CD14-positive monocyte (primary cell): ENCODE results near the gene GRIA1. TPM values are rescaled to one million over a fixed set of nuclear protein-coding genes. Genes with fewer than 3 reads are reported as not detected.

Source experiments
- DNase-seq, 3 donors: peaks; one replicate each; pipeline ENCODE4 v3.0.0-alpha.2; 2011 to 2022
- H2AFZ ChIP-seq: 2 replicates; pipeline ENCODE4 v1.6.0; 2012; ENCODE audit warnings: mild to moderate bottlenecking, low read depth, low read length, inconsistent platforms; ENCODE audit not compliant: insufficient read depth, poor library complexity, severe bottlenecking
- H3K27ac ChIP-seq, 2 donors: 1 replicate in 1 of 2; 2 replicates in 1 of 2; pipeline ENCODE4 v1.5.1; 2012 to 2013; ENCODE audit warnings: low read length in 2 of 2, control low read depth in 1 of 2, inconsistent platforms in 1 of 2, low read depth in 1 of 2, mild to moderate bottlenecking in 1 of 2
- H3K27me3 ChIP-seq, 2 donors: one replicate each; pipeline versions ENCODE4 v1.6.0 to v1.6.1; 2011 to 2013; ENCODE audit warnings: low read length in 2 of 2; ENCODE audit not compliant: control insufficient read depth in 2 of 2, insufficient read depth in 2 of 2
- H3K36me3 ChIP-seq, 2 donors: replicated peaks in 1 of 2; 1 replicate in 1 of 2; 2 replicates in 1 of 2; pipeline versions ENCODE4 v1.5.1 to v1.6.1; 2012 to 2013; ENCODE audit warnings: low read length in 2 of 2, control low read depth in 1 of 2, inconsistent platforms in 1 of 2, mild to moderate bottlenecking in 1 of 2; ENCODE audit not compliant: insufficient read depth in 2 of 2, control insufficient read depth in 1 of 2
- H3K4me1 ChIP-seq, 2 donors: 1 replicate in 1 of 2; 2 replicates in 1 of 2; pipeline versions ENCODE4 v1.5.1 to v1.6.1; 2012 to 2013; ENCODE audit warnings: low read length in 2 of 2, control low read depth in 1 of 2, inconsistent platforms in 1 of 2, mild to moderate bottlenecking in 1 of 2, moderate library complexity in 1 of 2; ENCODE audit not compliant: insufficient read depth in 2 of 2, control insufficient read depth in 1 of 2
- H3K4me2 ChIP-seq: replicated peaks from 2 replicates; pipeline ENCODE3; 2012; ENCODE audit warnings: low read length, moderate library complexity, mild to moderate bottlenecking; ENCODE audit not compliant: poor library complexity, severe bottlenecking; ENCODE audit errors: extremely low read depth
- H3K4me3 ChIP-seq, 3 experiments: fragments of 200-600 bp in 1 of 3; sonication (generic) in 1 of 3; replicated peaks in 1 of 3; 1 replicate in 2 of 3; 2 replicates in 1 of 3; pipeline ENCODE4 v1.5.1; 2011 to 2013; ENCODE audit warnings: low read length in 3 of 3, mild to moderate bottlenecking in 3 of 3, control low read depth in 2 of 3, low read depth in 2 of 3, inconsistent platforms in 1 of 3, moderate library complexity in 1 of 3
- H3K79me2 ChIP-seq: 2 replicates; pipeline ENCODE4 v1.6.0; 2012; ENCODE audit warnings: mild to moderate bottlenecking, control low read depth, inconsistent platforms, low read length, moderate library complexity; ENCODE audit not compliant: insufficient read depth
- H3K9ac ChIP-seq: 2 replicates; pipeline ENCODE4 v1.6.0; 2017; ENCODE audit warnings: low read length, mild to moderate bottlenecking; ENCODE audit not compliant: insufficient read depth, poor library complexity, severe bottlenecking
- H3K9me3 ChIP-seq, 2 donors: replicated peaks in 1 of 2; 1 replicate in 1 of 2; 2 replicates in 1 of 2; pipeline versions ENCODE4 v1.5.1 to v1.6.1; 2012 to 2013; ENCODE audit warnings: low read length in 2 of 2, control low read depth in 1 of 2; ENCODE audit not compliant: control insufficient read depth in 1 of 2, insufficient read depth in 1 of 2
- H4K20me1 ChIP-seq: 2 replicates; pipeline ENCODE4 v1.6.0; 2012; ENCODE audit warnings: mild to moderate bottlenecking, low read length, control low read depth, moderate library complexity; ENCODE audit not compliant: insufficient read depth
- H3K27ac Mint-ChIP-seq, 7 donors: one replicate each; pipeline ENCODE4 v1.8.0; 2020; ENCODE audit warnings: mild to moderate bottlenecking in 7 of 7, mixed read lengths in 7 of 7, moderate library complexity in 6 of 7, inconsistent platforms in 2 of 7
- H3K27me3 Mint-ChIP-seq, 3 donors: one replicate each; pipeline ENCODE4 v1.8.0; 2021 to 2022; ENCODE audit warnings: low read depth in 3 of 3, mild to moderate bottlenecking in 3 of 3, mixed read lengths in 3 of 3, moderate library complexity in 3 of 3, inconsistent platforms in 1 of 3
- H3K36me3 Mint-ChIP-seq, 2 donors: one replicate each; pipeline ENCODE4 v1.8.0; 2020; ENCODE audit warnings: mixed read lengths in 2 of 2, inconsistent platforms in 1 of 2, mild to moderate bottlenecking in 1 of 2
- H3K4me1 Mint-ChIP-seq: one replicate; pipeline ENCODE4 v1.8.0; 2020; ENCODE audit warnings: mild to moderate bottlenecking, mixed read lengths
- H3K4me3 Mint-ChIP-seq, 2 donors: one replicate each; pipeline ENCODE4 v1.8.0; 2020; ENCODE audit warnings: mild to moderate bottlenecking in 2 of 2, mixed read lengths in 2 of 2, moderate library complexity in 1 of 2
- H3K9me3 Mint-ChIP-seq, 7 donors: one replicate each; pipeline ENCODE4 v1.8.0; 2020 to 2022; ENCODE audit warnings: mixed read lengths in 7 of 7, mild to moderate bottlenecking in 6 of 7, moderate library complexity in 6 of 7, inconsistent platforms in 2 of 7
- CTCF ChIP-seq: fragments of 200-600 bp; IDR thresholded peaks from one replicate; pipeline ENCODE4 v1.8.0; 2022; ENCODE audit warnings: antibody characterized with exemption, mild to moderate bottlenecking
- WGBS: methylation state at CpG from one replicate; pipeline ENCODE4 v1.1.5; 2013; ENCODE audit warnings: missing lambda C conversion rate; ENCODE audit not compliant: insufficient coverage; 5-methylcytosine and 5-hydroxymethylcytosine counted together
- intact Hi-C, 2 donors: fragments of 100-400 bp; cut with micrococcal nuclease; formaldehyde crosslinking; loops; one replicate each; pipeline versions ENCODE4 v1.15.0 to v1.15.1; 2023
- polyA plus RNA-seq, 3 donors: library from polyadenylated mRNA; depleted of rRNA in 1 of 3; unstranded in 2 of 3; stranded (reverse) in 1 of 3; fragments of 300-500 nt in 2 of 3; fragments of >200 nt in 1 of 3; fragmentation: Illumina TruSeq in 2 of 3; gene quantifications; 1 replicate in 2 of 3; 2 replicates in 1 of 3; pipeline ENCODE4 v1.2.3, GENCODE V29; 2012 to 2021

GRIA1 gene
- polyA plus RNA-seq, 3 donors = not detected

- H3K9me3 Mint-ChIP-seq = peaks cover 0 to 16% (median 3%) of the 10 kb centered on the region in 7 donors
- H3K4me3 Mint-ChIP-seq = no peak overlapping the region
- WGBS = 87% methylated on average over 12 of the region's 12 CpGs
- H3K36me3 ChIP-seq = no peaks in the 10 kb centered on the region
- H2AFZ ChIP-seq = no peak overlapping the region
- H3K27me3 Mint-ChIP-seq = peaks cover 0 to 2% (median 0%) of the 10 kb centered on the region in 3 donors
- H4K20me1 ChIP-seq = no peaks in the 10 kb centered on the region
- intact Hi-C loops = no loop called here
- no peaks in the 10 kb centered on the region for H3K36me3 Mint-ChIP-seq
- no peak overlapping the region for H3K4me3 ChIP-seq
- H3K9me3 ChIP-seq = peaks cover 0 to 3% of the 10 kb centered on the region in 2 donors
- DNase-seq = no peak
- no peaks in the 10 kb centered on the region for H3K4me1 Mint-ChIP-seq
- H3K79me2 ChIP-seq = no peaks in the 10 kb centered on the region
- TF ChIP-seq CTCF = no peak
- no peaks in the 10 kb centered on the region for H3K27me3 ChIP-seq
- H3K4me2 ChIP-seq = no peak overlapping the region
- H3K4me1 ChIP-seq = no peaks in the 10 kb centered on the region
- no peak overlapping the region for H3K27ac ChIP-seq
- H3K27ac Mint-ChIP-seq = no peak overlapping the region
- H3K9ac ChIP-seq = no peak overlapping the region
Observed at GRCh38 chr5:153802050-153802821, 311.8 kb downstream of the GRIA1 start.

GRCh38 chr5:153807801-153808200 lies 317.3 kb downstream of the GRIA1 start:
- Mint-ChIP-seq H3K36me3 (no peaks in the 10 kb centered on the region), H3K4me3 (no peak overlapping the region), H3K27ac (no peak overlapping the region), H3K9me3 (peaks cover 0 to 20% (median 2%) of the 10 kb centered on the region in 7 donors), H3K4me1 (no peaks in the 10 kb centered on the region), H3K27me3 (no peaks in the 10 kb centered on the region)
- no peaks in the 10 kb centered on the region for H4K20me1 ChIP-seq
- no peak overlapping the region for H3K27ac ChIP-seq
- no peaks in the 10 kb centered on the region for H3K27me3 ChIP-seq
- H3K9ac ChIP-seq = no peak overlapping the region
- H3K4me2 ChIP-seq = no peak overlapping the region
- 71% methylated on average over 2 of the region's 2 CpGs for WGBS
- H3K4me1 ChIP-seq = no peaks in the 10 kb centered on the region
- H3K36me3 ChIP-seq = no peaks in the 10 kb centered on the region
- no peaks in the 10 kb centered on the region for H3K79me2 ChIP-seq
- DNase-seq = no peak
- H3K4me3 ChIP-seq = no peak overlapping the region
- H3K9me3 ChIP-seq = peaks cover 0 to 5% of the 10 kb centered on the region in 2 donors
- no peak for TF ChIP-seq CTCF
- H2AFZ ChIP-seq = no peak overlapping the region
- intact Hi-C loops = no loop called here
